Ectodermal cell (in vitro differentiated cells): ENCODE measurements around the gene SEPTIN3.

Experiments used
- H3K27ac ChIP-seq: 2 replicates; pipeline ENCODE4 v1.7.0; 2013; ENCODE audit warnings: mild to moderate bottlenecking, low read depth, low read length; ENCODE audit not compliant: insufficient read depth, poor library complexity, severe bottlenecking
- H3K27me3 ChIP-seq: 2 replicates; pipeline ENCODE4 v1.7.0; 2013; ENCODE audit warnings: mild to moderate bottlenecking, low read length; ENCODE audit not compliant: insufficient read depth, control insufficient read depth, poor library complexity, severe bottlenecking
- H3K36me3 ChIP-seq: one replicate; pipeline ENCODE4 v1.7.0; 2013; ENCODE audit warnings: low read length; ENCODE audit not compliant: control insufficient read depth, insufficient read depth
- H3K4me1 ChIP-seq: one replicate; pipeline ENCODE4 v1.7.0; 2013; ENCODE audit warnings: low read length; ENCODE audit not compliant: control insufficient read depth, insufficient read depth
- H3K4me3 ChIP-seq: 2 replicates; pipeline ENCODE4 v1.7.0; 2013; ENCODE audit warnings: low read depth, low read length, control low read depth; ENCODE audit not compliant: insufficient read depth
- H3K9me3 ChIP-seq: 2 replicates; pipeline ENCODE4 v1.7.0; 2013; ENCODE audit warnings: mild to moderate bottlenecking, low read length, moderate library complexity; ENCODE audit not compliant: control insufficient read depth
- WGBS, 2 experiments: methylation state at CpG; one replicate each; pipeline ENCODE4 v1.1.7; 2013; ENCODE audit warnings: missing lambda C conversion rate in 2 of 2; 5-methylcytosine and 5-hydroxymethylcytosine counted together

Gene SEPTIN3

GRCh38 chr22:41975299-41976069 is 6.2 kb downstream of the SEPTIN3 start:
- H3K4me3 ChIP-seq, result no peak overlapping the region
- H3K4me1 ChIP-seq, result peaks cover 6% of the 10 kb centered on the region
- no peaks in the 10 kb centered on the region for H3K36me3 ChIP-seq
- 77 to 80% methylated on average over 12 of the region's 12 CpGs for WGBS, 2 experiments
- H3K9me3 ChIP-seq, result no peaks in the 10 kb centered on the region
- H3K27ac ChIP-seq, result no peak overlapping the region
- H3K27me3 ChIP-seq, result peaks cover 35% of the 10 kb centered on the region

GRCh38 chr22:41976070-41976901 is 7.0 kb downstream of the SEPTIN3 start:
- 3 to 4% methylated on average over 72 of the region's 72 CpGs for WGBS, 2 experiments
- no peak overlapping the region for H3K27ac ChIP-seq
- H3K4me3 ChIP-seq, result peak overlapping the region; percentile 62
- no peaks in the 10 kb centered on the region for H3K36me3 ChIP-seq
- H3K27me3 ChIP-seq, result peaks cover 35% of the 10 kb centered on the region
- H3K4me1 ChIP-seq, result peaks cover 6% of the 10 kb centered on the region
- H3K9me3 ChIP-seq, result no peaks in the 10 kb centered on the region

- Histone ChIP-seq H3K4me1 (peaks cover 6% of the 10 kb centered on the region), H3K9me3 (no peaks in the 10 kb centered on the region), H3K36me3 (no peaks in the 10 kb centered on the region), H3K4me3 (peak overlapping the region; percentile 62), H3K27ac (no peak overlapping the region), H3K27me3 (peaks cover 35% of the 10 kb centered on the region)
- 3 to 4% methylated on average over 46 of the region's 46 CpGs for WGBS, 2 experiments
Observed at GRCh38 chr22:41976961-41977566, 7.8 kb downstream of the SEPTIN3 start.

GRCh38 chr22:41978732-41979131 is 9.5 kb downstream of the SEPTIN3 start:
- WGBS, 2 experiments, result 100% methylated on average over 1 of the region's 1 CpG
- peaks cover 35% of the 10 kb centered on the region for H3K27me3 ChIP-seq
- H3K4me3 ChIP-seq, result no peak overlapping the region

GRCh38 chr22:41979423-41980250 is 10.4 kb downstream of the SEPTIN3 start:
- H3K36me3 ChIP-seq, result no peaks in the 10 kb centered on the region
- WGBS, 2 experiments, result 88% methylated on average over 9 of the region's 9 CpGs
- peaks cover 6% of the 10 kb centered on the region for H3K4me1 ChIP-seq
- H3K4me3 ChIP-seq, result no peak overlapping the region
- no peak overlapping the region for H3K27ac ChIP-seq
- no peaks in the 10 kb centered on the region for H3K9me3 ChIP-seq
- peaks cover 34% of the 10 kb centered on the region for H3K27me3 ChIP-seq

More at GRCh38 chr22:41978732-41979131, 9.5 kb downstream of the SEPTIN3 start:
- no peaks in the 10 kb centered on the region for H3K9me3 ChIP-seq
- H3K4me1 ChIP-seq, result peaks cover 6% of the 10 kb centered on the region
- H3K27ac ChIP-seq, result no peak overlapping the region
- no peaks in the 10 kb centered on the region for H3K36me3 ChIP-seq

- WGBS, 2 experiments, result 89 to 92% methylated on average over 5 of the region's 5 CpGs
- Histone ChIP-seq H3K4me1 (no peaks in the 10 kb centered on the region), H3K36me3 (no peaks in the 10 kb centered on the region)
Observed at GRCh38 chr22:41982865-41983264, 13.6 kb downstream of the SEPTIN3 start.

GRCh38 chr22:41983513-41984405 is 14.5 kb downstream of the SEPTIN3 start:
- Histone ChIP-seq H3K4me3 (no peak overlapping the region), H3K27me3 (no peaks in the 10 kb centered on the region), H3K27ac (no peak overlapping the region), H3K4me1 (no peaks in the 10 kb centered on the region), H3K9me3 (no peaks in the 10 kb centered on the region), H3K36me3 (no peaks in the 10 kb centered on the region)
- WGBS, 2 experiments, result 94 to 95% methylated on average over 6 of the region's 6 CpGs

More at GRCh38 chr22:41982865-41983264, 13.6 kb downstream of the SEPTIN3 start:
- Histone ChIP-seq H3K9me3 (no peaks in the 10 kb centered on the region), H3K27ac (no peak overlapping the region), H3K27me3 (peaks cover 3% of the 10 kb centered on the region), H3K4me3 (no peak overlapping the region)

- Histone ChIP-seq H3K36me3 (no peaks in the 10 kb centered on the region), H3K27me3 (no peaks in the 10 kb centered on the region), H3K9me3 (no peaks in the 10 kb centered on the region), H3K4me1 (no peaks in the 10 kb centered on the region), H3K27ac (no peak overlapping the region), H3K4me3 (no peak overlapping the region)
- WGBS, 2 experiments, result 94 to 95% methylated on average over 5 of the region's 5 CpGs
Observed at GRCh38 chr22:41987276-41987675, 18.0 kb downstream of the SEPTIN3 start.

- Histone ChIP-seq H3K4me3 (no peak overlapping the region), H3K27me3 (no peaks in the 10 kb centered on the region), H3K27ac (no peak overlapping the region), H3K36me3 (no peaks in the 10 kb centered on the region), H3K4me1 (no peaks in the 10 kb centered on the region), H3K9me3 (no peaks in the 10 kb centered on the region)
- WGBS, 2 experiments, result 83 to 88% methylated on average over 4 of the region's 4 CpGs
Observed at GRCh38 chr22:41989246-41989645, 20.0 kb downstream of the SEPTIN3 start.
